ENCODE results near the gene SLC47A2. TPM values are rescaled to one million over a fixed set of nuclear protein-coding genes. Genes with fewer than 3 reads are reported as not detected.

The SLC47A2 gene
- polyA plus RNA-seq, 1 donor (not counting 4 experiments of a cell fraction or from before 2014, with no cell fraction given) = 0.88 TPM

- Histone ChIP-seq H3K4me3 (ENCODE audit: control insufficient read depth in 2 of 3, extremely low read depth in 1 of 3, insufficient read depth in 2 of 3, low read depth in 1 of 3, low read length in 3 of 3) (no peak overlapping the region), H3K27me3 (ENCODE audit: control insufficient read depth, extremely low read depth, insufficient read depth, low read length) (no peaks in the 10 kb centered on the region), H3K79me2 (ENCODE audit: control insufficient read depth, insufficient read depth, low read length) (no peaks in the 10 kb centered on the region), H4K20me1 (ENCODE audit: control insufficient read depth, extremely low read depth, insufficient read depth, low read length) (no peaks in the 10 kb centered on the region), H3K4me1 (ENCODE audit: control insufficient read depth, extremely low read depth, insufficient read depth, low read length) (peaks cover 21% of the 10 kb centered on the region), H3K27ac (ENCODE audit: control insufficient read depth, insufficient read depth, low read length) (no peak overlapping the region), H3K36me3 (ENCODE audit: control insufficient read depth in 2 of 2, extremely low read depth in 1 of 2, insufficient read depth in 2 of 2, low read length in 2 of 2) (no peaks in the 10 kb centered on the region), H2AFZ (ENCODE audit: control insufficient read depth, low read length) (no peak overlapping the region), H3K9me3 (ENCODE audit: control insufficient read depth, low read depth, low read length) (no peaks in the 10 kb centered on the region), H3K4me2 (ENCODE audit: control insufficient read depth, extremely low read depth, insufficient read depth, low read depth, low read length) (no peak overlapping the region), H3K9me1 (ENCODE audit: control insufficient read depth, extremely low read depth, insufficient read depth, low read length) (no peaks in the 10 kb centered on the region), H3K9ac (ENCODE audit: control insufficient read depth, extremely low read depth, insufficient read depth, low read length) (no peak overlapping the region)
- TF ChIP-seq CTCF (optimal IDR thresholded peaks at IDR 0.05 in 1 of 3, IDR thresholded peaks at IDR 0.05 in 1 of 3, conservative IDR thresholded peaks at IDR 0.05 in 1 of 3; ENCODE audit: extremely low read depth in 1 of 3, insufficient read depth in 2 of 3, low read length in 3 of 3) = no peak
- TF ChIP-seq EZH2 (IDR thresholded peaks at IDR 0.05; ENCODE audit: low read length) = no peak
- dilution Hi-C loops (cut with MboI; ENCODE audit: extremely low pct_ligation_motif_present, low sequenced_read_pairs) = no loop called here
- FAIRE-seq (peak; percentile 76), DNase-seq (ENCODE audit: low read depth, low spot score) (no peak)
Measured at GRCh38 chr17:19641687-19642372, 74.6 kb downstream of the SLC47A2 start.

- no peak overlapping the region for H2AFZ ChIP-seq (ENCODE audit: control insufficient read depth, low read length)
- dilution Hi-C loops (cut with MboI; ENCODE audit: extremely low pct_ligation_motif_present, low sequenced_read_pairs) = no loop called here
- no peaks in the 10 kb centered on the region for H4K20me1 ChIP-seq (ENCODE audit: control insufficient read depth, extremely low read depth, insufficient read depth, low read length)
- no peaks in the 10 kb centered on the region for H3K4me1 ChIP-seq (ENCODE audit: control insufficient read depth, extremely low read depth, insufficient read depth, low read length)
- H3K79me2 ChIP-seq (ENCODE audit: control insufficient read depth, insufficient read depth, low read length) = no peaks in the 10 kb centered on the region
- H3K27ac ChIP-seq (ENCODE audit: control insufficient read depth, insufficient read depth, low read length) = no peak overlapping the region
- H3K9me1 ChIP-seq (ENCODE audit: control insufficient read depth, extremely low read depth, insufficient read depth, low read length) = no peaks in the 10 kb centered on the region
- no peaks in the 10 kb centered on the region for H3K36me3 ChIP-seq (ENCODE audit: control insufficient read depth in 2 of 2, extremely low read depth in 1 of 2, insufficient read depth in 2 of 2, low read length in 2 of 2)
- no peaks in the 10 kb centered on the region for H3K9me3 ChIP-seq (ENCODE audit: control insufficient read depth, low read depth, low read length)
- FAIRE-seq (no peak), DNase-seq (ENCODE audit: low read depth, low spot score) (no peak)
- peaks cover 3% of the 10 kb centered on the region for H3K27me3 ChIP-seq (ENCODE audit: control insufficient read depth, extremely low read depth, insufficient read depth, low read length)
- no peak overlapping the region for H3K4me3 ChIP-seq (ENCODE audit: control insufficient read depth in 2 of 3, extremely low read depth in 1 of 3, insufficient read depth in 2 of 3, low read depth in 1 of 3, low read length in 3 of 3)
- H3K4me2 ChIP-seq (ENCODE audit: control insufficient read depth, extremely low read depth, insufficient read depth, low read depth, low read length) = no peak overlapping the region
- no peak overlapping the region for H3K9ac ChIP-seq (ENCODE audit: control insufficient read depth, extremely low read depth, insufficient read depth, low read length)
- TF ChIP-seq CTCF (optimal IDR thresholded peaks at IDR 0.05 in 1 of 3, IDR thresholded peaks at IDR 0.05 in 1 of 3, conservative IDR thresholded peaks at IDR 0.05 in 1 of 3; ENCODE audit: extremely low read depth in 1 of 3, insufficient read depth in 2 of 3, low read length in 3 of 3) (no peak), EZH2 (IDR thresholded peaks at IDR 0.05; ENCODE audit: low read length) (no peak)
Measured at GRCh38 chr17:19631905-19632304, 84.5 kb downstream of the SLC47A2 start.
